ENCODE results near the gene HPCAL4. TPM values are rescaled to one million over a fixed set of nuclear protein-coding genes. Genes with fewer than 3 reads are reported as not detected.

HPCAL4 gene
- total and polyA plus RNA-seq, 9 of the 15 experiments (the other 6 are each of a cell fraction or from before 2014, with no cell fraction given), result 0.01 to 0.04 (median 0.04) TPM; not detected in 4

- no peak for TF ChIP-seq SETDB1 (IDR thresholded peaks at IDR 0.05; ENCODE audit: low read length)
- TF ChIP-seq, protein P1, sequence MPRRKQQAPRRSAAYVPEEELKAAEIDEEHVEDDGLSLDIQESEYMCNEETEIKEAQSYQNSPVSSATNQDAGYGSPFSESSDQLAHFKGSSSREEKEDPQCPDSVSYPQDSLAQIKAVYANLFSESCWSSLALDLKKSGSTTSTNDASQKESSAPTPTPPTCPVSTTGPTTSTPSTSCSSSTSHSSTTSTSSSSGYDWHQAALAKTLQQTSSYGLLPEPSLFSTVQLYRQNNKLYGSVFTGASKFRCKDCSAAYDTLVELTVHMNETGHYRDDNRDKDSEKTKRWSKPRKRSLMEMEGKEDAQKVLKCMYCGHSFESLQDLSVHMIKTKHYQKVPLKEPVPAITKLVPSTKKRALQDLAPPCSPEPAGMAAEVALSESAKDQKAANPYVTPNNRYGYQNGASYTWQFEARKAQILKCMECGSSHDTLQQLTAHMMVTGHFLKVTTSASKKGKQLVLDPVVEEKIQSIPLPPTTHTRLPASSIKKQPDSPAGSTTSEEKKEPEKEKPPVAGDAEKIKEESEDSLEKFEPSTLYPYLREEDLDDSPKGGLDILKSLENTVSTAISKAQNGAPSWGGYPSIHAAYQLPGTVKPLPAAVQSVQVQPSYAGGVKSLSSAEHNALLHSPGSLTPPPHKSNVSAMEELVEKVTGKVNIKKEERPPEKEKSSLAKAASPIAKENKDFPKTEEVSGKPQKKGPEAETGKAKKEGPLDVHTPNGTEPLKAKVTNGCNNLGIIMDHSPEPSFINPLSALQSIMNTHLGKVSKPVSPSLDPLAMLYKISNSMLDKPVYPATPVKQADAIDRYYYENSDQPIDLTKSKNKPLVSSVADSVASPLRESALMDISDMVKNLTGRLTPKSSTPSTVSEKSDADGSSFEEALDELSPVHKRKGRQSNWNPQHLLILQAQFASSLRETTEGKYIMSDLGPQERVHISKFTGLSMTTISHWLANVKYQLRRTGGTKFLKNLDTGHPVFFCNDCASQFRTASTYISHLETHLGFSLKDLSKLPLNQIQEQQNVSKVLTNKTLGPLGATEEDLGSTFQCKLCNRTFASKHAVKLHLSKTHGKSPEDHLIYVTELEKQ (CRISPR knock-in tag; IDR thresholded peaks at IDR 0.05), result no peak
- no peak for TF ChIP-seq U2AF2 (optimal IDR thresholded peaks at IDR 0.05; ENCODE audit: low read depth, low read length)
- TF ChIP-seq GABPA (tag; conservative IDR thresholded peaks at IDR 0.05; ENCODE audit: low read depth), result 0 out of 2 replicates have a peak, but pooled peaks have one; percentile 29
- TF ChIP-seq ZMIZ1 (IDR thresholded peaks at IDR 0.05; ENCODE audit: low read depth in 2 of 2, low read length in 2 of 2), result no peak
- TF ChIP-seq ZNF707 (CRISPR knock-in tag; conservative IDR thresholded peaks at IDR 0.05), result no peak
- TF ChIP-seq ZKSCAN1 (IDR thresholded peaks at IDR 0.05; ENCODE audit: low read depth, low read length), result no peak
- no peak for TF ChIP-seq PTRF (tag; IDR thresholded peaks at IDR 0.05)
- TF ChIP-seq NFIX (CRISPR knock-in tag; IDR thresholded peaks at IDR 0.05; ENCODE audit: low read depth), result no peak
- TF ChIP-seq SP1 (CRISPR knock-in tag; IDR thresholded peaks at IDR 0.05), result no peak
- 0 out of 2 replicates have a peak, but pooled peaks have one; percentile 33 for TF ChIP-seq HBP1 (CRISPR knock-in tag; IDR thresholded peaks at IDR 0.05)
- TF ChIP-seq FOXK1 (CRISPR knock-in tag; IDR thresholded peaks at IDR 0.05; ENCODE audit: borderline replicate concordance), result no peak
- TF ChIP-seq SIN3B (IDR thresholded peaks at IDR 0.05; ENCODE audit: low read depth), result no peak
- TF ChIP-seq, protein P2, sequence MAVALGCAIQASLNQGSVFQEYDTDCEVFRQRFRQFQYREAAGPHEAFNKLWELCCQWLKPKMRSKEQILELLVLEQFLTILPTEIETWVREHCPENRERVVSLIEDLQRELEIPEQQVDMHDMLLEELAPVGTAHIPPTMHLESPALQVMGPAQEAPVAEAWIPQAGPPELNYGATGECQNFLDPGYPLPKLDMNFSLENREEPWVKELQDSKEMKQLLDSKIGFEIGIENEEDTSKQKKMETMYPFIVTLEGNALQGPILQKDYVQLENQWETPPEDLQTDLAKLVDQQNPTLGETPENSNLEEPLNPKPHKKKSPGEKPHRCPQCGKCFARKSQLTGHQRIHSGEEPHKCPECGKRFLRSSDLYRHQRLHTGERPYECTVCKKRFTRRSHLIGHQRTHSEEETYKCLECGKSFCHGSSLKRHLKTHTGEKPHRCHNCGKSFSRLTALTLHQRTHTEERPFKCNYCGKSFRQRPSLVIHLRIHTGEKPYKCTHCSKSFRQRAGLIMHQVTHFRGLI (CRISPR knock-in tag; IDR thresholded peaks at IDR 0.05), result no peak
- peak; percentile 23; the same call in 1 of the 2 replicates for TF ChIP-seq SMAD4 (CRISPR knock-in tag; conservative IDR thresholded peaks at IDR 0.05)
- TF ChIP-seq SRF (CRISPR knock-in tag; IDR thresholded peaks at IDR 0.05), result no peak
Observed at GRCh38 chr1:39676948-39677548, 14.2 kb downstream of the HPCAL4 start (continued).
